ENCODE measurements around the gene RUNDC3A. TPM values are rescaled to one million over a fixed set of nuclear protein-coding genes. Genes with fewer than 3 reads are reported as not detected.

RUNDC3A gene
- total and polyA plus RNA-seq, 2 of the 13 experiments (the other 11 are each of a cell fraction or from before 2014, with no cell fraction given) = 0.25 TPM; not detected in 1

- Histone ChIP-seq H3K79me2 (ENCODE audit: insufficient read depth, low read length) (no peaks in the 10 kb centered on the region), H3K9me3 (ENCODE audit: low read length) (no peaks in the 10 kb centered on the region), H3K4me3 (replicated peaks in 1 of 3; ENCODE audit: insufficient read depth in 1 of 3, low read depth in 2 of 3, low read length in 3 of 3) (no peak overlapping the region), H3K4me2 (ENCODE audit: low read depth, low read length) (no peak overlapping the region), H3K36me3 (replicated peaks in 1 of 2; ENCODE audit: control insufficient read depth in 1 of 2, insufficient read depth in 2 of 2, low read length in 2 of 2) (no peaks in the 10 kb centered on the region), H2AFZ (ENCODE audit: low read length) (no peak overlapping the region), H3K27me3 (ENCODE audit: control insufficient read depth in 1 of 2, insufficient read depth in 2 of 2, low read length in 2 of 2) (peaks cover 6 to 63% of the 10 kb centered on the region in 2 experiments; a peak in 4 of 5 replicates), H3K4me1 (ENCODE audit: insufficient read depth, low read length) (no peaks in the 10 kb centered on the region), H4K20me1 (ENCODE audit: insufficient read depth, low read length) (no peaks in the 10 kb centered on the region), H3K9ac (ENCODE audit: insufficient read depth, low read depth, low read length) (no peak overlapping the region), H3K27ac (ENCODE audit: extremely low read length, insufficient read depth, low read length) (no peak overlapping the region)
- intact Hi-C loops (cut with micrococcal nuclease; ENCODE audit: unreplicated experiment) = no loop called here
- ATAC-seq (peak; percentile 36), FAIRE-seq (no peak), DNase-seq (ENCODE audit: low spot score) (no peak)
- ChIA-PET CTCF (ENCODE audit: low intra/inter-chr PET ratio, low total read pairs) (no interaction called here), POLR2A (no interaction called here)
- in situ Hi-C loops (cut with HindIII; ENCODE audit: extremely low pct_ligation_motif_present, low pct_unique_long_range_greater_than_20kb) = no loop called here
- no TSS peak for BruUV-seq (replicated peaks)
- TF ChIP-seq ZNF552 (CRISPR knock-in tag; IDR thresholded peaks at IDR 0.05; ENCODE audit: borderline replicate concordance) = 0 out of 2 replicates have a peak, but pooled peaks have one; percentile 17
- TF ChIP-seq ZNF264 (CRISPR knock-in tag; IDR thresholded peaks at IDR 0.05) = no peak
- peak; percentile 84 for TF ChIP-seq ZNF629 (CRISPR knock-in tag; conservative IDR thresholded peaks at IDR 0.05)
- TF ChIP-seq ZMYM3 (CRISPR knock-in tag; IDR thresholded peaks at IDR 0.05) = 0 out of 2 replicates have a peak, but pooled peaks have one; percentile 18
- TF ChIP-seq BATF2 (CRISPR knock-in tag; IDR thresholded peaks at IDR 0.05) = no peak
- TF ChIP-seq KLF6 (CRISPR knock-in tag; IDR thresholded peaks at IDR 0.05) = no peak
- peak; percentile 15; the same call in 1 of the 2 replicates for TF ChIP-seq ZNF652 (CRISPR knock-in tag; IDR thresholded peaks at IDR 0.05; ENCODE audit: borderline replicate concordance, low read depth)
- TF ChIP-seq ZNF605 (CRISPR knock-in tag; IDR thresholded peaks at IDR 0.05) = 0 out of 2 replicates have a peak, but pooled peaks have one; percentile 33
- no peak for TF ChIP-seq HIVEP1 (CRISPR knock-in tag; IDR thresholded peaks at IDR 0.05)
- peak; percentile 52 for TF ChIP-seq CTCF (CRISPR knock-in tag; IDR thresholded peaks at IDR 0.05)
- 39% methylated on average over 8 of the region's 9 CpGs for WGBS (ENCODE audit: low lambda C conversion rate)
These were observed 41.8 kb upstream of the RUNDC3A start for GRCh38 chr17:44266402-44267164.
